Smooth muscle cell (in vitro differentiated cells): ENCODE data around the gene TMEM163. TPM values are rescaled to one million over a fixed set of nuclear protein-coding genes. Genes with fewer than 3 reads are reported as not detected.

Experiments used
- DNase-seq: peaks from one replicate; lab custom pipeline; 2025; ENCODE audit not compliant: unreplicated experiment; lab: John Stamatoyannopoulos, UW
- H2AFZ ChIP-seq: fragments of 200-600 bp; sonication (generic); 2 replicates; pipeline ENCODE4 v1.6.0; 2016; ENCODE audit warnings: antibody characterized with exemption, low read depth, mild to moderate bottlenecking
- H3F3A ChIP-seq: fragments of 200-600 bp; sonication (generic); 2 replicates; pipeline ENCODE4 v1.6.0; 2017; ENCODE audit warnings: antibody characterized with exemption, low read depth
- H3K27ac ChIP-seq: fragments of 200-600 bp; sonication (generic); 2 replicates; pipeline ENCODE4 v1.5.1; 2016; ENCODE audit warnings: low read depth, mild to moderate bottlenecking
- H3K27me3 ChIP-seq: fragments of 200-600 bp; sonication (generic); 2 replicates; pipeline ENCODE4 v1.6.1; 2016; ENCODE audit warnings: low read depth, mild to moderate bottlenecking
- H3K36me3 ChIP-seq: fragments of 200-600 bp; sonication (generic); 2 replicates; pipeline ENCODE4 v1.5.1; 2016; ENCODE audit warnings: low read depth
- H3K4me1 ChIP-seq: fragments of 200-600 bp; sonication (generic); 2 replicates; pipeline ENCODE4 v1.5.1; 2016; ENCODE audit warnings: low read depth
- H3K4me2 ChIP-seq: fragments of 200-600 bp; sonication (generic); 2 replicates; pipeline ENCODE4 v1.6.0; 2016; ENCODE audit warnings: mild to moderate bottlenecking
- H3K4me3 ChIP-seq: fragments of 200-600 bp; sonication (generic); 2 replicates; pipeline ENCODE4 v1.5.1; 2016; ENCODE audit warnings: mild to moderate bottlenecking
- H3K79me2 ChIP-seq: fragments of 200-600 bp; sonication (generic); 2 replicates; pipeline ENCODE4 v1.6.0; 2016; ENCODE audit warnings: low read depth, mild to moderate bottlenecking
- H3K9ac ChIP-seq: fragments of 200-600 bp; sonication (generic); 2 replicates; pipeline ENCODE4 v1.6.0; 2016; ENCODE audit warnings: low read depth
- H3K9me3 ChIP-seq: fragments of 200-600 bp; sonication (generic); replicated peaks from 2 replicates; pipeline ENCODE4 v1.5.1; 2016; ENCODE audit warnings: low read depth
- H4K20me1 ChIP-seq: fragments of 200-600 bp; sonication (generic); 2 replicates; pipeline ENCODE4 v1.6.0; 2016; ENCODE audit warnings: low read depth
- CTCF ChIP-seq: fragments of 200-600 bp; sonication (generic); IDR thresholded peaks from 2 replicates; pipeline ENCODE4 v1.5.1; 2017; ENCODE audit warnings: borderline replicate concordance, mild to moderate bottlenecking, antibody characterized with exemption; ENCODE audit not compliant: insufficient read depth, poor library complexity, severe bottlenecking
- WGBS: methylation state at CpG from one replicate; pipeline ENCODE4 v1.1.7; 2016; ENCODE audit warnings: low lambda C conversion rate; 5-methylcytosine and 5-hydroxymethylcytosine counted together
- polyA plus RNA-seq: library from polyadenylated mRNA; unstranded; fragments of >200 nt; fragmentation: Nextera tagmentation; extraction: Ambion mirVana; gene quantifications from 2 replicates; pipeline ENCODE4 v1.2.1, GENCODE V29; 2016
- total RNA-seq: library from RNA; depleted of rRNA; stranded (reverse); fragments of >200 nt; gene quantifications from 2 replicates; pipeline ENCODE4 v1.2.3, GENCODE V29; 2014

TMEM163 gene
- total and polyA plus RNA-seq, 2 experiments from 2014 or later = 0.31 TPM; not detected in 1

GRCh38 chr2:134429886-134430285, 288.9 kb downstream of the TMEM163 start:
- no peak for DNase-seq
- TF ChIP-seq CTCF = no peak
- H3K9ac ChIP-seq = no peak overlapping the region
- no peaks in the 10 kb centered on the region for H3K27me3 ChIP-seq
- no peaks in the 10 kb centered on the region for H3K36me3 ChIP-seq
- H3K4me3 ChIP-seq = no peak overlapping the region
- no peak overlapping the region for H3K27ac ChIP-seq
- no peaks in the 10 kb centered on the region for H4K20me1 ChIP-seq
- peaks cover 16% of the 10 kb centered on the region for H3K4me1 ChIP-seq
- H3K79me2 ChIP-seq = no peaks in the 10 kb centered on the region
- no peak overlapping the region for H3K4me2 ChIP-seq
- WGBS = 59% methylated on average over 4 of the region's 4 CpGs
- no peaks in the 10 kb centered on the region for H3K9me3 ChIP-seq
- no peaks in the 10 kb centered on the region for H3F3A ChIP-seq
- H2AFZ ChIP-seq = no peak overlapping the region

- TF ChIP-seq CTCF = no peak
- H3K9me3 ChIP-seq = no peaks in the 10 kb centered on the region
- H3K4me3 ChIP-seq = no peak overlapping the region
- no peaks in the 10 kb centered on the region for H3K36me3 ChIP-seq
- peaks cover 11% of the 10 kb centered on the region for H3K4me1 ChIP-seq
- H3F3A ChIP-seq = no peaks in the 10 kb centered on the region
- H3K79me2 ChIP-seq = no peaks in the 10 kb centered on the region
- no peak overlapping the region for H3K4me2 ChIP-seq
- DNase-seq = no peak
- no peaks in the 10 kb centered on the region for H4K20me1 ChIP-seq
- no peak overlapping the region for H3K9ac ChIP-seq
- WGBS = 96% methylated on average over 3 of the region's 3 CpGs
- no peaks in the 10 kb centered on the region for H3K27me3 ChIP-seq
- no peak overlapping the region for H3K27ac ChIP-seq
- H2AFZ ChIP-seq = no peak overlapping the region
Observed at GRCh38 chr2:134426721-134427120, 292.1 kb downstream of the TMEM163 start.

GRCh38 chr2:134425724-134426496, 292.9 kb downstream of the TMEM163 start:
- no peak overlapping the region for H3K9ac ChIP-seq
- no peaks in the 10 kb centered on the region for H3K27me3 ChIP-seq
- no peaks in the 10 kb centered on the region for H3K9me3 ChIP-seq
- H3K27ac ChIP-seq = no peak overlapping the region
- 93% methylated on average over 6 of the region's 6 CpGs for WGBS
- no peak for TF ChIP-seq CTCF
- no peaks in the 10 kb centered on the region for H4K20me1 ChIP-seq
- H3F3A ChIP-seq = no peaks in the 10 kb centered on the region
- DNase-seq = no peak
- H3K4me2 ChIP-seq = no peak overlapping the region
- no peaks in the 10 kb centered on the region for H3K79me2 ChIP-seq
- H2AFZ ChIP-seq = no peak overlapping the region
- H3K36me3 ChIP-seq = no peaks in the 10 kb centered on the region
- no peak overlapping the region for H3K4me3 ChIP-seq
- peaks cover 3% of the 10 kb centered on the region for H3K4me1 ChIP-seq
